Adipose tissue (tissue), 3 donors: ENCODE measurements around the gene COPG2. TPM values are rescaled to one million over a fixed set of nuclear protein-coding genes. Genes with fewer than 3 reads are reported as not detected.
"Not testable (repeated sequence)": the region's sequence is repeated elsewhere in the genome, so short reads cannot be mapped to it uniquely, and the experiment has no call there.

Experiments used
- H3K27ac ChIP-seq: one replicate; pipeline ENCODE4 v1.5.1; 2013; ENCODE audit warnings: low read depth, low read length
- WGBS, 3 donors: extraction: QIAGEN DNeasy Blood & Tissue Kit; methylation state at CpG; one replicate each; pipeline ENCODE4 v1.1.7; 2013; 5-methylcytosine and 5-hydroxymethylcytosine counted together
- polyA plus RNA-seq, 3 donors: library from polyadenylated mRNA; stranded (reverse); fragments of 200-250 nt; gene quantifications; one replicate each; pipeline ENCODE4 v1.2.3, GENCODE V29; 2013
- donor health status: healthy with polysubstance abuse.
- donor health status: Bipolar disorder and iron deficiency.
- donor health status: healthy.

COPG2 gene
- polyA plus RNA-seq, result 10 to 100 TPM in 1 of 3 donors, 1 to 10 TPM in 2; 6.5 to 12.3 (median 8.9) TPM

- no peak within 1 kb of the TSS for H3K27ac ChIP-seq
- WGBS, 3 donors, result 0 to 1% (median 0%) methylated on average over 72 to 103 of the region's 103 CpGs
Observed at GRCh38 chr7:130668258-130669084, at the start of gene COPG2. Gene COPG2 (minus strand): TSS chr7:130668748. CDS start chr7:130668668, 80 bp downstream.

GRCh38 chr7:130712416-130712815 lies 43.9 kb upstream of the COPG2 start:
- 31 to 44% (median 34%) methylated on average over 3 of the region's 3 CpGs for WGBS, 3 donors
- H3K27ac ChIP-seq, result no peak overlapping the region

GRCh38 chr7:130708766-130709165 lies 40.2 kb upstream of the COPG2 start:
- WGBS, 3 donors, result 87 to 90% (median 89%) methylated on average over 4 of the region's 4 CpGs
- H3K27ac ChIP-seq, result no peak overlapping the region

GRCh38 chr7:130708001-130708400 lies 39.5 kb upstream of the COPG2 start:
- 92 to 97% (median 94%) methylated on average over 4 of the region's 4 CpGs for WGBS, 3 donors
- H3K27ac ChIP-seq, result no peak overlapping the region

GRCh38 chr7:130703851-130704250 lies 35.3 kb upstream of the COPG2 start:
- 49 to 78% (median 59%) methylated on average over 1 of the region's 1 CpG for WGBS, 3 donors
- no peak overlapping the region for H3K27ac ChIP-seq

- H3K27ac ChIP-seq, result no peak overlapping the region
- 89 to 97% (median 95%) methylated on average over 1 to 2 of the region's 2 CpGs for WGBS, 3 donors
Observed at GRCh38 chr7:130701650-130702049, 33.1 kb upstream of the COPG2 start.

- 82 to 89% (median 86%) methylated on average over 1 of the region's 1 CpG for WGBS, 3 donors
Observed at GRCh38 chr7:130700760-130701159, 32.2 kb upstream of the COPG2 start.

GRCh38 chr7:130699686-130700085 lies 31.1 kb upstream of the COPG2 start:
- H3K27ac ChIP-seq, result no peak overlapping the region
- 60 to 63% (median 63%) methylated on average over 4 of the region's 4 CpGs for whole genome bisulfite sequencing, 3 donors

More at GRCh38 chr7:130700760-130701159, 32.2 kb upstream of the COPG2 start:
- H3K27ac ChIP-seq, result no peak overlapping the region

- WGBS, 3 donors, result 76 to 77% (median 76%) methylated on average over 2 of the region's 2 CpGs
Observed at GRCh38 chr7:130697820-130698219, 29.3 kb upstream of the COPG2 start.

GRCh38 chr7:130695840-130696239 lies 27.3 kb upstream of the COPG2 start:
- WGBS, 3 donors, result 53 to 57% (median 55%) methylated on average over 2 of the region's 2 CpGs
- H3K27ac ChIP-seq, result no peak overlapping the region

More at GRCh38 chr7:130697820-130698219, 29.3 kb upstream of the COPG2 start:
- no peak overlapping the region for H3K27ac ChIP-seq

GRCh38 chr7:130692396-130692795 lies 23.8 kb upstream of the COPG2 start:
- H3K27ac ChIP-seq, result not testable (repeated sequence)
- 84 to 95% (median 92%) methylated on average over 1 of the region's 1 CpG for WGBS, 3 donors

GRCh38 chr7:130689683-130690082 lies 21.1 kb upstream of the COPG2 start:
- WGBS, 3 donors, result 91 to 93% (median 93%) methylated on average over 1 of the region's 1 CpG

GRCh38 chr7:130683026-130683425 lies 14.5 kb upstream of the COPG2 start:
- no peak overlapping the region for H3K27ac ChIP-seq
- 89 to 100% (median 90%) methylated on average over 2 of the region's 2 CpGs for WGBS, 3 donors

More at GRCh38 chr7:130689683-130690082, 21.1 kb upstream of the COPG2 start:
- no peak overlapping the region for H3K27ac ChIP-seq

- WGBS, 3 donors, result 59 to 86% (median 83%) methylated on average over 2 of the region's 2 CpGs
Observed at GRCh38 chr7:130674456-130674855, 5.9 kb upstream of the COPG2 start.

GRCh38 chr7:130673066-130673465 lies 4.5 kb upstream of the COPG2 start:
- no peak overlapping the region for H3K27ac ChIP-seq

More at GRCh38 chr7:130674456-130674855, 5.9 kb upstream of the COPG2 start:
- H3K27ac ChIP-seq, result no peak overlapping the region

- WGBS, 3 donors, result 80 to 92% (median 84%) methylated on average over 4 of the region's 4 CpGs
- H3K27ac ChIP-seq, result no peak overlapping the region
Observed at GRCh38 chr7:130672146-130672545, 3.6 kb upstream of the COPG2 start.

- no peak overlapping the region for H3K27ac ChIP-seq
- WGBS, 3 donors, result 9 to 10% (median 10%) methylated on average over 12 of the region's 12 CpGs
Observed at GRCh38 chr7:130669085-130669700, 645 bp upstream of the COPG2 start.

- WGBS, 3 donors, result 10 to 17% (median 13%) methylated on average over 19 of the region's 19 CpGs
- H3K27ac ChIP-seq, result no peak overlapping the region
Observed at GRCh38 chr7:130667593-130668257, 823 bp downstream of the COPG2 start.

- WGBS, 3 donors, result 90 to 93% (median 93%) methylated on average over 2 of the region's 2 CpGs
- no peak overlapping the region for H3K27ac ChIP-seq
Observed at GRCh38 chr7:130662426-130662825, 6.1 kb downstream of the COPG2 start.
